Testis (tissue), 2 donors: ENCODE results near the gene FBXL17.

Experiments
- POLR2A ChIP-seq: fragments of 450-650 bp; IDR thresholded peaks from one replicate; pipeline ENCODE4 v1.6.1; 2017; ENCODE audit warnings: antibody characterized with exemption, mild to moderate bottlenecking, moderate library complexity
- TF ChIP-seq, protein P1 (sequence below), 3 experiments: fragments of 450-650 bp in 2 of 3; fragments of 200-600 bp in 1 of 3; sonication (generic) in 1 of 3; IDR thresholded peaks; one replicate each; pipeline ENCODE4 v1.5.1; 2016 to 2019; ENCODE audit warnings: antibody characterized with exemption in 3 of 3, mild to moderate bottlenecking in 2 of 3, moderate library complexity in 1 of 3

DNA sequence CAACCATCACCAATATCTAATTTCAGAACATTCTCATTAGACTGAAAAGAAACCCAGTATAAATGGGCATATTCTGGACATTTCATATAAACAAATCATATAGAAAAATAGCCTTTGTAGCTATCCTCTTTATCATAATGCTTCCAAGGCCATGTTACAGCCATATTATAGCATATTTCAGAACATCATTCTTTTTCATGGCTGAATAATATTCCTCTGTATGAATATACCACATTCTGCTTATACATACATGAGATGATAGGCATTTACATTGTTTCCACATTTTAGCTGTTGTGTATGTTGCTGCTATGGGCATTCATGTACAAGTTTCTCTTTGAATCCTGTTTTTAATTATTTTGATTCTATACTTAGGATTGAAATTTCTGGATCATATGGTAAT lies 167.0 kb downstream of the FBXL17 start:
- TF ChIP-seq POLR2A, result no peak
- TF ChIP-seq, protein P1, sequence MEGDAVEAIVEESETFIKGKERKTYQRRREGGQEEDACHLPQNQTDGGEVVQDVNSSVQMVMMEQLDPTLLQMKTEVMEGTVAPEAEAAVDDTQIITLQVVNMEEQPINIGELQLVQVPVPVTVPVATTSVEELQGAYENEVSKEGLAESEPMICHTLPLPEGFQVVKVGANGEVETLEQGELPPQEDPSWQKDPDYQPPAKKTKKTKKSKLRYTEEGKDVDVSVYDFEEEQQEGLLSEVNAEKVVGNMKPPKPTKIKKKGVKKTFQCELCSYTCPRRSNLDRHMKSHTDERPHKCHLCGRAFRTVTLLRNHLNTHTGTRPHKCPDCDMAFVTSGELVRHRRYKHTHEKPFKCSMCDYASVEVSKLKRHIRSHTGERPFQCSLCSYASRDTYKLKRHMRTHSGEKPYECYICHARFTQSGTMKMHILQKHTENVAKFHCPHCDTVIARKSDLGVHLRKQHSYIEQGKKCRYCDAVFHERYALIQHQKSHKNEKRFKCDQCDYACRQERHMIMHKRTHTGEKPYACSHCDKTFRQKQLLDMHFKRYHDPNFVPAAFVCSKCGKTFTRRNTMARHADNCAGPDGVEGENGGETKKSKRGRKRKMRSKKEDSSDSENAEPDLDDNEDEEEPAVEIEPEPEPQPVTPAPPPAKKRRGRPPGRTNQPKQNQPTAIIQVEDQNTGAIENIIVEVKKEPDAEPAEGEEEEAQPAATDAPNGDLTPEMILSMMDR (IDR thresholded peaks at IDR 0.05), result no peak
